Measurements from ENCODE around the gene GALNT6.

The GALNT6 gene

DNA sequence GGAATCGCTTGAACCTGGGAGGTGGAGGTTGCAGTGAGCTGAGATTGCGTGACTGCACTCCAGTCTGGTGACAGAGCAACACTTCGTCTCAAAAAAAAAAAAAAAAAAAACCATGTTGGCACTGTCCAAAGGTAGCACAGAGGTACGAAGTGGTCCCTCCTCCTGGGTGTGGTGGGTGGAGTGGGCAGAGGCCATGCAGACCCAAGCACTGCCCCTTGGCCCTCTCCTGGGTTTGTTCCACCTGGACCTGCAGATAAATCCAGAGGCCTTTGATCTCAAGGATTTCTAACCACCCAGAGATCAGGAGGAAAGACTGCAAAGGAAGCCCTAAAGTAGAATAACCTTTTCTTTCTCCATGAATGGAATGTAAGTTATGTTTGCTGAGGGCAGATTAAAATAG, 8.7 kb upstream of the GALNT6 start:
- no peak overlapping the region for H3K27ac ChIP-seq
- TF ChIP-seq CTCF (conservative IDR thresholded peaks at IDR 0.05): no peak
- TF ChIP-seq ZFX (IDR thresholded peaks at IDR 0.05): no peak

DNA sequence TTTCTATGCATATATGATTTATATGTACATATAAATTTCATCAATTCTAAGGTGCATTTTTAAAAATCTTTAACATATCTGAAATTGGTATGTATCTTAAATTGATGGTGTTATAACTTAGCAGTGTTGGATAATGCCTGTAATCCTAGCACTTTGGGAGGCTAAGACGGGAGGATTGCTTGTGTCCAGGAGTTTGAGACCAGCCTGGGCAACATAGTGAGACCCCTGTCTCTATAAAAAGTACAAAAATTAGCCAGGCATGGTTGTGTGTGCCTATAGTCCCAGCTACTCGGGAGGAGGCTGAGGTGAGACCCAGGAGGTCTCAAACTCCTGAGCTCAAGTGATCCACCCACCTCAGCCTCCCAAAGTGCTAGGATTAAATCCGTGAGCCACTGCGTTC, 6.5 kb upstream of the GALNT6 start:
- TF ChIP-seq ZFX (IDR thresholded peaks at IDR 0.05) (no peak), CTCF (conservative IDR thresholded peaks at IDR 0.05) (no peak)
- no peak overlapping the region for H3K27ac ChIP-seq

DNA sequence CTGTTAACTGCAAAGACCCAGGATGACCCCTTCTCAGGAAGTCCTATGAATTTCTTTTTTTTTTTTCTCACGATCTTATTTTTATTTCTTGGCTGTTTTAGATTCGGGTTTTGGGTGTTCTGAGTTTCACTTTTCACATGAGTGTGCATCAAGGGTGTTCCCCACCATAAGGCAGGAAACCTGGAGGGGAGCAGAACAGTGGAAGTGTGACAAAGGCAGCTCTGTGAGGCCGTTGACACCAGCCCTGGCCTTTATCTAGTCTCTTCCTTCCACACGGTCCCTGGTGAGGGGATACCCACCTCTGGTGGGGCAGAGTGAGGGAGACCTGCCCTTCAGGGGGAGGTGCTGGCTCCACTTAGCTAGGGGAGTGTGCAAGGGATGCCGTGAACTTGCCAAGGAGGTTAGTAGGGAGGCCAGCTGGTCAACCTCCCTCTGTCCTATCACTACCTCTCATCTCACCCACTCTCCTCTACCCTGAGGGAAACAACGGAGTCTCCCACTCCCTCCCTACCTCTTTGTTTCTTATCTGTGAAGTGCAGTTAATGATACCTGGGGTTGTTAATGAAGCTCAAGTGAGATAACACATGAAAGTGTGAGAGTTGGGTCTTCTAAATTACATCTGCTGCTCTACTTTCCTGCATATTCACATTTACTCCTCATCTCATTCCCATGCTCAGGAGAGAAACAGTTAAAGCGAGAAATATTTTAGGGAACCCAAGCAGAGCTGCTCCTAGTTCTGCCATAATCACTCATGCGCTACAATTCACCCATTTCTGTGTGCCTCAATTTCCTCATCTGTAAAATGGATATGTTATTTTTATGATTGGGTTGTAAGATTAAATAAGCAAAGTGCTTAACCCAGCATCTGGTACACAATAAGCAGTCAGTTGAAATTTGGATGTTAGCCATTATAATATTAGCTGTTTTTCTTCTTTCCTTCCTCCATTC, 4.4 kb upstream of the GALNT6 start:
- TF ChIP-seq CTCF (conservative IDR thresholded peaks at IDR 0.05) (no peak), ZFX (IDR thresholded peaks at IDR 0.05) (no peak)
- no peak overlapping the region for H3K27ac ChIP-seq

DNA sequence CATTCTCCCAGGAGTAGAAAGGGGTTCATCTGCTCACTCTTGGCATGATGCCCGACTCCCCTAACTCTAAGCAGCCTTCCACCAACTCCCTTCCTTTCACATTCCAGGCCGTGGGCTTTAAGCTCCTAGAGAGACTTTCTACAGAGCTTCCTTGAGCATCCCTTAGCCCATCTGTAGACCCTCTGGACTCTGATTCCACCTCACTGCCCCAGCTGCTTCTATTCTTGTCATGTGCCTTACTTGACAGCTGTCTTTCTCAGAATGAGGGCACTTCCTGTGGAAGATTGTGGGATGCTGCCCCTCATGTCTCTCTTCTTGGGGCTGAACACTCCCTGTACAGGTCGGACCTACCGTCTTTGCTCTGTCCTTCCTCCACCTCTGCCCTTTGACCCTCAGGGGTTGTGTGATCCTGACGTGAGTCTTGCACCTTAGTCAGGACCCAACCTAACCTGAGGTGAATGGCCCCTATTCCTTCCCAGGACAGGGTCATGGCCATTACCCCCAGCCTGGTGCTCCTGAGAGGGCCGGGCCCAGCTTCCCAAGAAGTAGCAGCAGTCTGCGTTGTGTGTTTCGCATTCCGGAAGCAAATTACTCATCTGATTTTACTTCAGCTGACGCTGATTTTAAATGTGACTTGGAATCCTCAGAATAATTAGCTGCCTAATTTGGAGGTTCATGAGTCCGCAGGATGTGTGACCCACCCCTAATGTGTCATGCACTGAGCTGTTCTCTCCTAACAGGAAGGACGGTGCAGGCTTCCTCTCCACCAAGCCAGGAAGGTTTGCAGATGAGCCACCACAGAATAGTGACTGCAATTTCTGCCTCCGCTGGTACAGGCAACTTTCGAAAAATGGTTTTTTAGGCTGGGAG, 2.7 kb upstream of the GALNT6 start:
- no peak for TF ChIP-seq CTCF (conservative IDR thresholded peaks at IDR 0.05)
- no peak for TF ChIP-seq ZFX (IDR thresholded peaks at IDR 0.05)
- no peak overlapping the region for H3K27ac ChIP-seq

DNA sequence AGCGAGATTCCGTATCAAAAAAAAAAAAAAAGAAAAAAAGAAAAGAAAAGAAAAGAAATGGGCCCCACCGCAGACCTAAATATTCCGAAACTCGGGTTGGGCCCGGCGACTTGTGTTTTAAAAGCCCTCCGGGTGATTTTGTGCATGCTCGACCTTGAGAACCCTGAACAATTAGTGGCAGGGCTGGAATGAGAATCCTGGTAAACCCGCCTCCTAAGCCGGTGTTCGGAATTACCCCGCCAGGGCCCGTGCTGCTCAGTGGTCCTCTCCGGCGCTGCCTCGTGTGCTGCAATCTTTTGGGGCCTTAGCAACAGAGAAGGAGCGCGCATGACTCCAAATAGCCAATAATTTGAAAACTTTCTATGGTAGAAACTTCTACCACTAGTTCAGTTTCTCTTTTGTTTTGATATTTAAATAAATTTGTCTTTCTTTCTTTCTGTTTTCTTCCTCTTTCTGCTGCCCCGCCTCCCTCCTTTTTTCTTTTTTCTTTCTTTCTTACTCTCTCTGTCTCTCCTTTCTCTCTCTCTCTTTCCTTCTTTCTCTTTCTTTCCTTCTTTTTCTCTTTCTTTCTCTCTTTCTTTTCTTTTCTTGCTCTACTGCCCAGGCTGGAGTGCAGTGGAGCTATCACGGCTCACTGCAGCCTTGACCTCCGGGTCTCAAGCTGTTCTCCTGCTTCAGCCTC, 1.5 kb upstream of the GALNT6 start:
- TF ChIP-seq ZFX (IDR thresholded peaks at IDR 0.05) (no peak), CTCF (conservative IDR thresholded peaks at IDR 0.05) (no peak)
- no peak overlapping the region for H3K27ac ChIP-seq

- TF ChIP-seq ZFX (IDR thresholded peaks at IDR 0.05) (no peak), CTCF (conservative IDR thresholded peaks at IDR 0.05) (no peak)
- H3K27ac ChIP-seq: no peak overlapping the region
Measured at GRCh38 chr12:51390891-51391282, 319 bp downstream of the GALNT6 start.

Data from C4-2B (cell line).